ENCODE measurements around the gene BAG1.

DNA sequence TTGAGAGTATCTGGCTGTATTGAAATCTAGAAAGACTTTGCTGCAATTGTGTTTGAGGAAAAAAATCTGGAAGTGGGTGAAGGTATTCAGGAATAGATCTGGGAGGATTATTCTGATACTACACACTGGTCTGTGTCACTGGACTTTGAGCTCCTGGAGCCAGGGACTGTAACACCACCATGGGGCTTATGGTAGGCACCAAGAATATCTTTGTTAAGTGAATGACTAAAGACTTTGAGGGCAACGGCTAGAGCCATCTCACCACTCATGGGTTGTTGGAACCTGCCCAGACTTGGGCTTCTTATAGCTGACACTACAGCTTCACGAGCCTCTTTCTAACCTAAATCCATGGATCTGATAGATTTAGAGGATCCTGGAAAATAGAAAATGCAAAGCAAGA lies 36.0 kb upstream of the BAG1 start:
- no peak for TF ChIP-seq POLR2A (IDR thresholded peaks at IDR 0.05)
- TF ChIP-seq, protein P1, sequence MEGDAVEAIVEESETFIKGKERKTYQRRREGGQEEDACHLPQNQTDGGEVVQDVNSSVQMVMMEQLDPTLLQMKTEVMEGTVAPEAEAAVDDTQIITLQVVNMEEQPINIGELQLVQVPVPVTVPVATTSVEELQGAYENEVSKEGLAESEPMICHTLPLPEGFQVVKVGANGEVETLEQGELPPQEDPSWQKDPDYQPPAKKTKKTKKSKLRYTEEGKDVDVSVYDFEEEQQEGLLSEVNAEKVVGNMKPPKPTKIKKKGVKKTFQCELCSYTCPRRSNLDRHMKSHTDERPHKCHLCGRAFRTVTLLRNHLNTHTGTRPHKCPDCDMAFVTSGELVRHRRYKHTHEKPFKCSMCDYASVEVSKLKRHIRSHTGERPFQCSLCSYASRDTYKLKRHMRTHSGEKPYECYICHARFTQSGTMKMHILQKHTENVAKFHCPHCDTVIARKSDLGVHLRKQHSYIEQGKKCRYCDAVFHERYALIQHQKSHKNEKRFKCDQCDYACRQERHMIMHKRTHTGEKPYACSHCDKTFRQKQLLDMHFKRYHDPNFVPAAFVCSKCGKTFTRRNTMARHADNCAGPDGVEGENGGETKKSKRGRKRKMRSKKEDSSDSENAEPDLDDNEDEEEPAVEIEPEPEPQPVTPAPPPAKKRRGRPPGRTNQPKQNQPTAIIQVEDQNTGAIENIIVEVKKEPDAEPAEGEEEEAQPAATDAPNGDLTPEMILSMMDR (IDR thresholded peaks at IDR 0.05): no peak
